ENCODE data around the gene GPR151.

Gene GPR151

GRCh38 chr5:146520731-146521130, 4.7 kb upstream of the GPR151 start:
- no peak for DNase-seq (ENCODE audit: low read depth in 3 of 3, low spot score in 1 of 3)

DNA sequence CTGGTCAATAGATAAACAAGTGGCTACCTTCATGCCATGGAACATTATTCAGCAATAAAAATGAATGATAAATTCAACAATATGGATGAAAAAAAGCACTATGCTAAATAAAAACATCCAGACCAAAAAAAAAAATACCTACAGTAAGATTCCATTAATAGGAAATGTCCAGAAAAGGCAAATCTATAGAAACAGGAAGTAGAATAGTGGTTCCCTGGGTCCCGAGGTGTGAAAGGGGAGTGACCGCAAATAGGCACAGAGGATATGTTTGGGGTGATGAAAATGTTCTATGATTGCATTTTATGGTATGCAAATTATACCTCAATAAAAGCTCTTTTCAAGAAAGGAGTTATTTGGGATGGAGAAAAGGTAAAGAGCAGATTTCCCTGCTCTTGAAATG, 3.6 kb upstream of the GPR151 start:
- no peak for DNase-seq (ENCODE audit: low read depth in 3 of 3, low spot score in 1 of 3)

DNA sequence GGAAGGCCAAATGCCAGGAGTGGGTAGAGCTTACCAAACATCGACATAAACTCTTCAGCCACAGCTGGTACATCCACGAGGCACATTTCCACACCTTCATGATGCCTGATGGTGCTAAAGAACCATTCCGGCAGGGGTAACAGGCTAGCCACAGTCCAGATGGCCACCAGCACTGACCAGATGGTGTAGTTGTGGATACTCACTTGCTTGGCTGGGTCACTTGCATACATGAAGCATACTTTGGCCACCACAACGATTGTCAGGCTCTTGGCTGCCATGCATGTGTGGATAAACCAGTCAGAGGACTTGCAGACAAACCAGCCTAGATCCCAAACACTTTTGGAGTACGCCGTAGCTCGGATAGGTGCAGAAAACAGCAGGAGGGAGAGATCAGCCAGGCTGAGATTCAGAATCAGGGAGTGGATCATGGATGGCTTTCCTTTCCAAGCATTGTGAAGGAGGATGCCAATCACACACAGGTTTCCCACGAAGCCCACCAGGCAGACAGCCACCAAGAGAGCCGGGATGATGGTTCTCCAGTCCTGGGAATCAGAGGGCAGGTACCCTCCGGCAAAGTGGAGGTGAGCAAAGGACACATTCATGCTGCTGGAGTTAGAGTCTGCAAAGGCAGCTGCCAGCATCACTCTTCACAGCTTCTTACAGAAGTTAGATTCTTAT, 378 bp downstream of the GPR151 start:
- DNase-seq (ENCODE audit: low read depth in 3 of 3, low spot score in 1 of 3): no peak

DNA sequence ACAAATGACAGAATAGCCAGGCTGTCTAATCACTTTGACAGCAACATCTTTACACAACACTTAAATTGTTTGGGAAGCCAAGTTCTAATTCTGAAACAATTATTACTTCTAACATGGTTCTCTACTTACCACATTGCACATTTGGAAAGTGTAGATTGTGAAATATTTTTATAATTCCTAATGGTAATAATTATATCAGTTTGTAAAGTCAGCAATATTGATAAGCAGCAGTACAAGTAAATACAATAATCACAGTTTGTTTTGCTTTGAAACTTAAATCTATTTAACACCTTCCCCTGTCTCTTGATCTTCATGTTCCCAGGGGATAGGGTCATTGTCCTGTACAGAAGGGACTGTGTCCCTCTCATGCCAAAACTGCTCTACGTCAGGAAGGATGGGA, 1.4 kb downstream of the GPR151 start:
- DNase-seq (ENCODE audit: low read depth in 3 of 3, low spot score in 1 of 3): no peak

DNA sequence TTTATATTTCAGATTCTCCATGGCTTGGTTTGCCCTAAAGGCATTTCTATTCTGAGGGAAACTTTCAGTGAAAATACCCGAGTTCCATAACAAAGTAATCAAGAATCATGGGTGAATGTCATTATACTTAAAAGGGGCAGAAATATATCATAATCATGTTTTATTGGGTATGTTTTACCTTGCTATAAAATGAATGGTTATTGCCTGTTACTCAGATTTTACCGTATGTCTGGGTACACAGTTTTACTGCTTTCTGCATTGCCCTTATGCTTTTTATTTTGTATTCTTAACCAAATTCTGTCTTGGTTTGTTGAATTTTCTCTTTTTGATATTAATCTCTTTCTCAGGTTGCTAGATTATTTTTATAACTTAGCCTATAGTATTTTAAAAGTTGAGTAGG, 2.5 kb downstream of the GPR151 start:
- DNase-seq (ENCODE audit: low read depth in 3 of 3, low spot score in 1 of 3): no peak

GRCh38 chr5:146510559-146511125, 5.3 kb downstream of the GPR151 start:
- no peak for DNase-seq (ENCODE audit: low read depth in 3 of 3, low spot score in 1 of 3)

DNA sequence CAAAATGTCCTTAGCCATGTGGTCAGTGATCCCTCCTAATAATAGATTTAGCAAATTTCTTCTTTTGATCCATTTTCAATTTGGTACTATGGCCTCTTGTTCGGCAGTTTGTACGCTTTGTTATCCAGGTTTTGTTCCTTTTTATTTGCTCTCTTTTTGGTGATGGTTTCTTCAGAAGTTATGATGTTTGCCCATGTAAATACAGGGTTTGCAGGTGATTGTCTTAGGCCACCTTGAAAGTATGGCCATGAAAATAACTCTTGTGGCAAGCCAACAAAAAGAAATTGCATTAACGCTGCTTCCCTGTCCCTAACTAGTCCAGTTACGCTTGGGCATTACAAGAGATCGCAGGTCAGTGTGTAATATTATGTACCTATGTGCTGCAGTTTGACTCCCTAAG, 8.6 kb downstream of the GPR151 start:
- no peak for DNase-seq (ENCODE audit: low read depth in 3 of 3, low spot score in 1 of 3)

GRCh38 chr5:146499680-146500079, 16.3 kb downstream of the GPR151 start:
- DNase-seq (ENCODE audit: low read depth in 3 of 3, low spot score in 1 of 3): no peak

- no peak for DNase-seq (ENCODE audit: low read depth in 3 of 3, low spot score in 1 of 3)
Measured at GRCh38 chr5:146494656-146495055, 21.3 kb downstream of the GPR151 start.

DNA sequence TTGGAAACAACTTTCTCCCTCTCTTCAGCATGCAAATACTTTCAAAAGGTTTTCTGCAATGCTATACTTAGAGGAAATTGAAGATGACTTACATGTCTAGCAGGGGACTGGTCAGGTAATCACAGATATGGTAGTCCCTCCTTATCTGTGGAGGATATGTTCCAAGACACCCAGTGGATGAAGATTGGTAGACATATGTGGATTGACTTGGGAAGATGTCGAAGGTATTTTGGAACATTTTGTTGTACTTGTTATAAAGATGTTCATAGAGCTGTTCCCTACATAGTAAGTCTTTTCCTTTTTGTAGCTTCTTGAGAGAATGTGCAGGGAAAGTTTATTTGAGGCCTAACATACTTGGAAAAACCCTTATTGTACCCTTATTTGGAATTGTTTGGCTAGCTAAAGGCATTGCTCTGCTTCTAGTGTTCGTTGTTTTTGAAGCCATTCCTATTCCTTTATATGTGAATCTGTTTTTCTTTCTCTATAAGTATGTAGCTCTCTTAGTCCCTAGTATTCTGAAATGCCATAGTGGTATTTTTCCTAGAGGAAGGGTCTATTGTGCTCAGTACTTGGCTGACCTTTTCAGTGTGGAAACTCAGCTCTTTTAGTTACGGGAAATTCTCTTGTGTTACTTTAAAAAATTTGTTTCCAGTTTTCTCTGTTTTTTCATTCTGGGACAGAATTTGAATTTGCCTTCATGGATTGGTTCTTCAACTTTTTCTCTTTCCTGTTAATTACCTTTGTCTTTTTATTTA, 25.7 kb downstream of the GPR151 start:
- no peak for DNase-seq (ENCODE audit: low read depth in 3 of 3, low spot score in 1 of 3)

- no peak for DNase-seq (ENCODE audit: low read depth in 3 of 3, low spot score in 1 of 3)
Measured at GRCh38 chr5:146484714-146485391, 31.1 kb downstream of the GPR151 start.

GRCh38 chr5:146482775-146483174, 33.2 kb downstream of the GPR151 start:
- DNase-seq (ENCODE audit: low read depth in 3 of 3, low spot score in 1 of 3): no peak

DNA sequence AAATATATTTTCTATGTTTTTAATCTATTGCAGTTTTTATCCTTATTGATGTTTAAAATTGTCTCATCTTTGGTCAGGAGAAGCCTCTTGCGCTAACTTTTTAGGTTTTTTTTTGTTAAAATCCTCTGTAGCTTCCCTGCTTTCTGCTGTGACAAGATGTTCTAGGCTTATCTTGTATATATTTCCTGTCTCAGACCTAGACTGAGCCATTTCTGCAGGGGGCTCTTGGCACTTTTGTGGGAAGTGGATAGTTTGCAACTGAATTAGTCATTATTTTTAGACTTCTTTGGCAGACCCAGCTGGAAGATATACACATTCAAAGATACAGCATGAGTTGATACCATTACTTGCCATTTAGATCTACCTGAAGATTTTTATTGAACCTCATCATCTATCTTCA, 40.1 kb downstream of the GPR151 start:
- DNase-seq (ENCODE audit: low read depth in 3 of 3, low spot score in 1 of 3): no peak

- DNase-seq (ENCODE audit: low read depth in 3 of 3, low spot score in 1 of 3): no peak
Measured at GRCh38 chr5:146475190-146475780, 40.7 kb downstream of the GPR151 start.

DNA sequence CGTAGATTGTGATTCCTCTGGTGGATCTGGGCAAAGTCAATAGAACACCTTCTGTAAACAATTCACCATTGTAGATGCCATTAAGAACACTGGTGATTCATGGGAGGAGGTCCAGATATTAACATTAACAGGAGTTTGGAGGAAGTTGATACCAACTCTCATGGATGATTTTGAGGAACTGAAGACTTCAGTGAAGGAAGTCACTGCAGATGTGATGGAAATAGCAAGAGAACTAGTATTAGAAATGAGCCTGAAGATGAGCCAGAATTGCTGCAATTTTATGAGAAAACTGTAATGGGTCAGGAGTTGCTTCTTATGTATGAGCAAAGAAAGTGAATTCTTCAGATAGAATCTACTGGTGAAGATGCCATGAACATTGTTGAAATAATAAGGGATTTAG, 41.9 kb downstream of the GPR151 start:
- no peak for DNase-seq (ENCODE audit: low read depth in 3 of 3, low spot score in 1 of 3)

- no peak for DNase-seq (ENCODE audit: low read depth in 3 of 3, low spot score in 1 of 3)
Measured at GRCh38 chr5:146467760-146468159, 48.2 kb downstream of the GPR151 start.

GRCh38 chr5:146466521-146467349, 49.3 kb downstream of the GPR151 start:
- DNase-seq (ENCODE audit: low read depth in 3 of 3, low spot score in 1 of 3): no peak

DNA sequence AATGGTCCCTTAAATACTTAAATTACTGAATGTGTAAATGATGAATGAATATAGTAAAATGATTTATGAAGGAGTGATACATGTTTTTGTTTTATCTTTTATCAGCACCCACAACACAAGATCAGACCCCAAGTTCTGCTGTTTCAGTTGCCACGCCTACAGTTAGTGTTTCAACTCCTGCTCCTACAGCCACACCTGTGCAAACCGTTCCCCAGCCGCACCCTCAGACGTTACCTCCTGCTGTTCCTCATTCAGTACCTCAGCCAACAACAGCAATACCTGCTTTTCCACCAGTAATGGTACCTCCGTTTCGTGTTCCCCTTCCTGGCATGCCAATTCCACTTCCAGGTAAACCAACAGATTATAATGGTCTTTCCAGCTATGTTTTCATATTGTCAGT, 52.5 kb downstream of the GPR151 start:
- DNase-seq (ENCODE audit: low read depth in 3 of 3, low spot score in 1 of 3): no peak

All from stimulated activated CD4-positive, alpha-beta T cell treated with anti-CD3 and anti-CD28 coated beads, TNF-alpha, amount 100 ng/mL, for 1 hour (primary cell).